Cardiac fibroblast (primary cell): ENCODE measurements around the gene RASGRP2.

ENCODE experiments used
- DNase-seq, 2 donors: peaks; one replicate each; pipeline versions ENCODE4 v3.0.0 to v3.0.0-alpha.2; 2010; ENCODE audit warnings: low read depth in 2 of 2
- H3K4me3 ChIP-seq, 2 donors: replicated peaks in 1 of 2; 1 replicate in 1 of 2; 2 replicates in 1 of 2; pipeline ENCODE4 v1.5.1; 2011; ENCODE audit warnings: low read depth in 2 of 2, low read length in 2 of 2, mild to moderate bottlenecking in 2 of 2, moderate library complexity in 1 of 2
- CTCF ChIP-seq: IDR thresholded peaks from one replicate; pipeline ENCODE4 v1.5.1; 2011; ENCODE audit warnings: low read depth, mild to moderate bottlenecking, low read length, inconsistent platforms

The RASGRP2 gene

GRCh38 chr11:64755681-64756361 is 11.9 kb upstream of the RASGRP2 start:
- DNase-seq, result no peak
- no peak overlapping the region for H3K4me3 ChIP-seq
- no peak for TF ChIP-seq CTCF

GRCh38 chr11:64754919-64755662 is 11.1 kb upstream of the RASGRP2 start:
- TF ChIP-seq CTCF, result no peak
- no peak for DNase-seq
- no peak overlapping the region for H3K4me3 ChIP-seq

GRCh38 chr11:64754124-64754918 is 10.4 kb upstream of the RASGRP2 start:
- H3K4me3 ChIP-seq, result no peak overlapping the region
- no peak for DNase-seq

GRCh38 chr11:64753380-64754123 is 9.6 kb upstream of the RASGRP2 start:
- DNase-seq, result no peak
- no peak for TF ChIP-seq CTCF
- H3K4me3 ChIP-seq, result no peak overlapping the region

More at GRCh38 chr11:64754124-64754918, 10.4 kb upstream of the RASGRP2 start:
- TF ChIP-seq CTCF, result no peak

- no peak overlapping the region for H3K4me3 ChIP-seq
- no peak for DNase-seq
- no peak for TF ChIP-seq CTCF
Measured at GRCh38 chr11:64753019-64753379, 9.1 kb upstream of the RASGRP2 start.
